ENCODE data around the gene SENP2.
"Not testable (repeated sequence)": the region's sequence is repeated elsewhere in the genome, so short reads cannot be mapped to it uniquely, and the experiment has no call there.

SENP2 gene

DNA sequence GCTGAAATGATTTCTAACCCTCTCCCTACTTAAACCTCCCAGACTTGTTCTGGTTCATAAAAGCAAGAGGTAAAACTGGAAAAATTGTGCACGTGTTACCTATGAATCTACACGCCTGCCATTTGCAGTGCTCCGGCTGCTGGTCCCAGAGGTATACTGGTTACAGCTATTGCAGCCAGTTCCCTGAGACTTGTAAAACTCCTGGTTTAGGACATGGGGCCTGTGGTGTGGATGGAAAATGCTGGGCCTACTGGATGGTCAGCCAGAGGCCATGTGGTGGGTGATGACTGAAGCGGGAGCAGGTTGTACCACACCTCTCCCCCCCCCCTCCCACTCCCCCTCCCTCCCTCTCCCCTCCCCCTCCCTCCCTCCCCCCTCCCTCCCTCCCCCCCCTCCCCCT lies 45.0 kb downstream of the SENP2 start:
- no peak overlapping the region for H3K4me3 ChIP-seq (replicated peaks; ENCODE audit: low read depth, low read length)
- TF ChIP-seq, protein P1, sequence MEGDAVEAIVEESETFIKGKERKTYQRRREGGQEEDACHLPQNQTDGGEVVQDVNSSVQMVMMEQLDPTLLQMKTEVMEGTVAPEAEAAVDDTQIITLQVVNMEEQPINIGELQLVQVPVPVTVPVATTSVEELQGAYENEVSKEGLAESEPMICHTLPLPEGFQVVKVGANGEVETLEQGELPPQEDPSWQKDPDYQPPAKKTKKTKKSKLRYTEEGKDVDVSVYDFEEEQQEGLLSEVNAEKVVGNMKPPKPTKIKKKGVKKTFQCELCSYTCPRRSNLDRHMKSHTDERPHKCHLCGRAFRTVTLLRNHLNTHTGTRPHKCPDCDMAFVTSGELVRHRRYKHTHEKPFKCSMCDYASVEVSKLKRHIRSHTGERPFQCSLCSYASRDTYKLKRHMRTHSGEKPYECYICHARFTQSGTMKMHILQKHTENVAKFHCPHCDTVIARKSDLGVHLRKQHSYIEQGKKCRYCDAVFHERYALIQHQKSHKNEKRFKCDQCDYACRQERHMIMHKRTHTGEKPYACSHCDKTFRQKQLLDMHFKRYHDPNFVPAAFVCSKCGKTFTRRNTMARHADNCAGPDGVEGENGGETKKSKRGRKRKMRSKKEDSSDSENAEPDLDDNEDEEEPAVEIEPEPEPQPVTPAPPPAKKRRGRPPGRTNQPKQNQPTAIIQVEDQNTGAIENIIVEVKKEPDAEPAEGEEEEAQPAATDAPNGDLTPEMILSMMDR (IDR thresholded peaks at IDR 0.05; ENCODE audit: low read depth, low read length, missing control alignments) = no peak
- DNase-seq (ENCODE audit: extremely low read depth, low read depth) = no peak

DNA sequence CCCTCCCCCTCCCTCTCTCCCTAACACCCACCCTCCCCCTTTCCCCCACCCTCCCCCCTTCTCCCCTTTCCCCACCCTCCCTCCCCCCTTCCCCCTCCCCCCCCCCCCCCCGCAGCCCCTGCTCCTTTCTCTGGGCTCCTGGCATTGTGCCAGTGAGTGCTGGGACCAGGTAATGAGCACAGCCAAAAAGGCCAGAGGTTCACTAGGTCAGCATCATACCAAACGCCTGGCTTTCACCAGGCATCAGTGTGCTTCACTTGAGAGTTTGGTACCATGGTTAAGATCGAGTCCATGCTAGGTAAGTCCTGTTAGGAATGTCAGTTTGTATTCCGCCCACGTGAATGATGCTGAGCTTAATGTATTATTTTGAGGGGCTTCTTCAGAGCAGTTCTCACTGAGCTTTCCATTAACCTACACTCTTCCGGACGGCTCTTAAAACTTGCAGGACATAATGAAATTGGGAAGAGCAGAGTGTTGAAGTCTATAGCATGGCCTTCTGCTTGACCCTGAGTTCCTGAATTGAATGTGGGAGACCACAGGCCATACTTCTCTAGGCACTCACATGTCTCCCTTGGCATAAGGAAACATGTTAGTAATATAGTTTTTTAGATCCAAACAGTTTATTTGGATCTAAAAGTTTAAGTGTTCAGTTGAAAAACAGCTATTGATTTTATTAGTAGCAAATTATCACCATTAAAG lies 45.6 kb downstream of the SENP2 start:
- TF ChIP-seq, protein P1 (IDR thresholded peaks at IDR 0.05; ENCODE audit: low read depth, low read length, missing control alignments) = no peak
- DNase-seq (ENCODE audit: extremely low read depth, low read depth) = no peak
- H3K4me3 ChIP-seq (replicated peaks; ENCODE audit: low read depth, low read length) = no peak overlapping the region

DNA sequence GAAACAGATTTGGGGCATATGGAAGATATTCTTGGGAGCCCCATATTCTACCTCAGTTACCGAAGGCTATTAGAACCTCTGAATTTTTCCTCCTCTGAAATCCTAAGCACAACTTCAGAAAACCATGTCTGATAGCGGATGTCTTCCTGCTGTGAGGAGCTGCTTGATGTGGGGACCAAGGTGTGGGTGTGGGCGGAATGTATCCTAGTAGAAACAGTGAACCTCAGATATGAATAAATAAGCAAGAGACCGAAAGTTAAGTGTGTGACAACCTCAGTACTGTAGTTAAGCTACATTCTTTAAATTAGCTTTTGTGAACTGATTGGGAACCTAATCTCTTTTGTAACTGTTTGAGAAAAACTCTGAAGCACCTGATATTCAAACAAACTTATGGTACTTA lies 46.9 kb downstream of the SENP2 start:
- no peak overlapping the region for H3K4me3 ChIP-seq (replicated peaks; ENCODE audit: low read depth, low read length)
- TF ChIP-seq, protein P1 (IDR thresholded peaks at IDR 0.05; ENCODE audit: low read depth, low read length, missing control alignments) = no peak
- no peak for DNase-seq (ENCODE audit: extremely low read depth, low read depth)

DNA sequence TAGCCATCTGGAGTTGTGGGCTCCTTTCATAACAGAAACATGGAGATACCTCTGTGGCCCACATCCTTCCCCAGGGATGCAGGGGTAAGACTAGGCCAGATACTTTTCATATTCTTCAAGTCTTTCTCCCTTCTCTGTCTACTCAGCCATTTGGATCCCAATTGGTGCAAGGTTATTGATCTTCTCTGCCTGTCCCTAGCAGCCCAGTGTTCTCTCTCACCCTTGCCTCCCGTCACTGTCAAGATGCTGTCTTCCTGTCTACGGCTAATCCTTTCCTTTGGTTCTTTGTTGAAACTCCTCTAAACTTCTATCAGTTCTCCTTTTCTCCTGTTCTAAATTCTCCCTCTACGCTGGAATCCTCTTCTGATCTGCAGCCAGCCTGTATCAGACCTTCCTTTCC lies 51.3 kb downstream of the SENP2 start:
- TF ChIP-seq, protein P1 (IDR thresholded peaks at IDR 0.05; ENCODE audit: low read depth, low read length, missing control alignments) = no peak
- no peak for DNase-seq (ENCODE audit: extremely low read depth, low read depth)
- no peak overlapping the region for H3K4me3 ChIP-seq (replicated peaks; ENCODE audit: low read depth, low read length)

DNA sequence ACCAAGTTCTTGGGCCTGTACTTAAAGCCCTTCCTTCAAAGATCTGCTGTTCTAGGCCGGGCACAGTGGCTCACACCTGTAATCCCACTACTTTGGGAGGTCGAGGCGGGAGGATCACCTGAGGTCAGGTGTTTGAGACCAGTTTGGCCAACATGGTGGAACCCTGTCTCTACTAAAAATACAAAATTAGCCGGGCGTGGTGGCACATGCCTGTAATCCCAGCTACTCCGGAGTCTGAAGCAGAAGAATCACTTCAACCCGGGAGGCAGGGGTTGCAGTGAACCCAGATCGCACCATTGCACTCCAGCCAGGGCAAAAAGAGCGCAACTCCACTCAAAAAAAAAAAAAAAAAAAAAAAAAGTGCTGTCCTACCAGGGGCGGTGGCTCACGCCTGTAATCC lies 52.6 kb downstream of the SENP2 start:
- not testable (repeated sequence) for DNase-seq (ENCODE audit: extremely low read depth, low read depth); H3K4me3 ChIP-seq (replicated peaks; ENCODE audit: low read depth, low read length)

DNA sequence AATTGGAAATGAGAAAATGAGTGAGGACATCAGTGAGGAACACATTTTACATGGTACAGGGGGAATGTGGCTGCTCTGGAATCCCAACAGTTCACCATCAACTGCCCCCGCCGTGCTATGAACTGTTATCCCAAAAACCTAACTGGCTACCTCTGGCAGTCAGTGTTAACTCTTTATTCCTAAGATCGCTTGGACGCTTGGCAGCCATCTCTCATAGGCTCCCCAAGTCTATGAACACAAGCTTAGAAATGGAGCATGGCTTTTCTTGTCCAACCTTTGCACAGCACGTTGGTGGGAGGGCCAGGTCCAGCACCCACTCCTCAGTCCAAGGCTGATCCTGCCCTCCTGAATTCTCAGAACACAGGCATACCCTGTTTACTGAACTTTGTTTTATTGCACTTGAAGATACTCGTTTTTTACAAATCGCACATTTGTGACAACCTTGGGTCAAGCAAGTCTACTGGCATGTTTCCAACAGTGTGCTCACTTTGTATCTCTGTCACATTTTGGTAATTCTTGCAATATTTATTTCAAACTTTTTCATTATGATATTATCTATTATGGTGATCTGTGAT lies 53.6 kb downstream of the SENP2 start:
- no peak overlapping the region for H3K4me3 ChIP-seq (replicated peaks; ENCODE audit: low read depth, low read length)
- TF ChIP-seq, protein P1 (IDR thresholded peaks at IDR 0.05; ENCODE audit: low read depth, low read length, missing control alignments) = no peak
- DNase-seq (ENCODE audit: extremely low read depth, low read depth) = no peak

DNA sequence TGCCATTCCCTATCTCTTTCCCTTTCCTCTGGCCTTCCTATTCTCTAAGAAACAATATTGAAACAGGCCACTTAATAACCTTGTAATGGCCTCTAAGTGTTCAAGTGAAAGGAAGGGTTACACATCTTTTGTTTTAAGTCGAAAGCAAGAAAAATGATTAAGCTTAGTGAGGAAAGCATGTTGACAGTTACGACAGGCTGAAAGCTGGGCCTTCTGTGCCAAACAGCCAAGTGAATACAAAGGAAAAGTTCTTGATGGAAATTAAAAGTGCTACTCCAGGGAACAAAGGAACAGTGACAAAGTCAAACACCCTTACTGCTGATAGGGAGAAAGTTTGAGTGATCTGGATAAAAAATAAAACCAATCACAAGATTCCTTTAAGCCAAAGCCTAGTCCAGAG lies 54.2 kb downstream of the SENP2 start:
- no peak for DNase-seq (ENCODE audit: extremely low read depth, low read depth)
- H3K4me3 ChIP-seq (replicated peaks; ENCODE audit: low read depth, low read length) = no peak overlapping the region
- TF ChIP-seq, protein P1 (IDR thresholded peaks at IDR 0.05; ENCODE audit: low read depth, low read length, missing control alignments) = no peak

DNA sequence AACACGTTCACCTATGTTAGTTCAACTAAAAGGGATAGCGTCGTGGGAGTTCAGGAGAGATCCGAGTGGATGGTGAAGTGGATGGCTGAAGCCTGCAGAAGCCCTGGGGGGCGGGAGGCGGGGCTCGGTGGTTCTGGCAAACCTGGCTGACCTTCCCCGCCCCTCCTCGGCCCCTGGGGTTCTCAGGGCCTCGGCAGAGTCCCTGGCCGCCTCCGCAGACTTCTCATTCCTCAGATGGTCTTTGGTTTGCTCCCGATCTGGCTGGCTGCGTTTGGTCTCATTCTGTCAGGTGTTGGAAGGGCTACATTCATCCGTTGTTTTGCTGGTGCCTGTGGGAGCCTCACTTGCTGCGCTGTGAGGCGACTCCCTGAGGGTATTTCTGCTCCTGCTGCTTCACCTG lies 59.1 kb downstream of the SENP2 start:
- DNase-seq (ENCODE audit: extremely low read depth, low read depth); H3K4me3 ChIP-seq (replicated peaks; ENCODE audit: low read depth, low read length): not testable (repeated sequence)
